ENCODE results near the gene ACE. TPM values are rescaled to one million over a fixed set of nuclear protein-coding genes. Genes with fewer than 3 reads are reported as not detected.

ACE gene
- total RNA-seq, 2 donors from 2014 or later: 38.3 to 45.2 TPM

DNA sequence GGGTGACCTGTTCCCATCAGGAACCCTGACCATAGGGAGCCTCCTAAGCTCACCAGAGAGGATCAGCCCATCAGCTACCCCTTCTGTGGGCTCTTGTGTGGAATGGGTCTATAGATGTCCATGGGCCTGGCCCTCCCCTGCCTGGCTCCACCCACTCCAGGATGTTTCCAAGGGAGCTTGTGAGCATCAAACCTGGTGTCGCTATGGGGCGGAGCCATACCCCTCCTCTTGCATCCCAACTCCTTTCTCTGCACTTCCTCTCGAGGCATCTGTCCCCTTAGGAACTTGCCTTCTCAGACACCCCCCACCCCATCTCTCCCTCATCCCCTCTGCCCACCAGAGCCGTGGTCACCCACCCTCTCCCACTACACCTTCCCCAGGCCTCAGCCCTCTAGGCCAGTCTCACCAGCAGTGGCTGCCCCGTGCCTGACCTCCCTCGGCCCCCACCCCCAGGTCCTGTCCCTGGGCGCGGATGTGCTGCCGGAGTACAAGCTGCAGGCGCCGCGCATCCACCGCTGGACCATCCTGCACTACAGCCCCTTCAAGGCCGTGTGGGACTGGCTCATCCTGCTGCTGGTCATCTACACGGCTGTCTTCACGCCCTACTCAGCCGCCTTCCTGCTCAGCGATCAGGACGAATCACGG is 56.7 kb downstream of the ACE start:
- Histone ChIP-seq H3K4me1 (no peaks in the 10 kb centered on the region), H3K4me3 (no peak overlapping the region), H3K36me3 (no peaks in the 10 kb centered on the region), H3K27ac (no peak overlapping the region), H3K9me3 (no peaks in the 10 kb centered on the region), H3K9ac (ENCODE audit: low read depth in 2 of 2, low read length in 2 of 2) (no peak overlapping the region), H3K27me3 (peaks cover 11% of the 10 kb centered on the region)
- no peak for TF ChIP-seq CTCF (IDR thresholded peaks at IDR 0.05)
- no peak for DNase-seq
- intact Hi-C loops (cut with DNase I): no loop called here

- no peak overlapping the region for H3K27ac ChIP-seq
- H3K9ac ChIP-seq (ENCODE audit: low read depth in 2 of 2, low read length in 2 of 2): no peak overlapping the region
- intact Hi-C loops (cut with DNase I): no loop called here
- no peak for TF ChIP-seq CTCF (IDR thresholded peaks at IDR 0.05)
- no peaks in the 10 kb centered on the region for H3K4me1 ChIP-seq
- H3K27me3 ChIP-seq: peaks cover 16% of the 10 kb centered on the region
- H3K4me3 ChIP-seq: no peak overlapping the region
- H3K9me3 ChIP-seq: no peaks in the 10 kb centered on the region
- DNase-seq: no peak
- no peaks in the 10 kb centered on the region for H3K36me3 ChIP-seq
Observed at GRCh38 chr17:63534078-63534570, 57.3 kb downstream of the ACE start.

GRCh38 chr17:63534816-63535455 is 58.1 kb downstream of the ACE start:
- Histone ChIP-seq H3K27me3 (peaks cover 22% of the 10 kb centered on the region), H3K9ac (ENCODE audit: low read depth in 2 of 2, low read length in 2 of 2) (no peak overlapping the region), H3K4me3 (no peak overlapping the region), H3K27ac (no peak overlapping the region), H3K4me1 (no peaks in the 10 kb centered on the region), H3K36me3 (no peaks in the 10 kb centered on the region), H3K9me3 (no peaks in the 10 kb centered on the region)
- intact Hi-C loops (cut with DNase I): no loop called here
- DNase-seq: no peak
- no peak for TF ChIP-seq CTCF (IDR thresholded peaks at IDR 0.05)

- H3K4me3 ChIP-seq: no peak overlapping the region
- H3K27me3 ChIP-seq: peaks cover 22% of the 10 kb centered on the region
- no peak overlapping the region for H3K27ac ChIP-seq
- H3K9me3 ChIP-seq: no peaks in the 10 kb centered on the region
- no peak for DNase-seq
- no peak overlapping the region for H3K9ac ChIP-seq (ENCODE audit: low read depth in 2 of 2, low read length in 2 of 2)
- no peaks in the 10 kb centered on the region for H3K36me3 ChIP-seq
- H3K4me1 ChIP-seq: no peaks in the 10 kb centered on the region
- no peak for TF ChIP-seq CTCF (IDR thresholded peaks at IDR 0.05)
- intact Hi-C loops (cut with DNase I): no loop called here
Observed at GRCh38 chr17:63535640-63536039, 58.8 kb downstream of the ACE start.

GRCh38 chr17:63537001-63537400 is 60.1 kb downstream of the ACE start:
- Histone ChIP-seq H3K36me3 (no peaks in the 10 kb centered on the region), H3K4me1 (no peaks in the 10 kb centered on the region), H3K27me3 (peaks cover 22% of the 10 kb centered on the region), H3K9ac (ENCODE audit: low read depth in 2 of 2, low read length in 2 of 2) (no peak overlapping the region), H3K27ac (no peak overlapping the region), H3K9me3 (no peaks in the 10 kb centered on the region), H3K4me3 (no peak overlapping the region)
- no peak for TF ChIP-seq CTCF (IDR thresholded peaks at IDR 0.05)
- intact Hi-C loops (cut with DNase I): no loop called here
- no peak for DNase-seq

All from colonic mucosa (tissue), 4 donors.